HUES6 (cell line): Measurements from ENCODE around the gene GTF2F2.

Source experiments
- H3K27ac ChIP-seq: 2 replicates; pipeline ENCODE4 v1.7.0; 2013; ENCODE audit warnings: low read depth, mild to moderate bottlenecking, low read length, inconsistent platforms
- H3K27me3 ChIP-seq: 2 replicates; pipeline ENCODE4 v1.6.1; 2013; ENCODE audit warnings: low read length; ENCODE audit not compliant: control insufficient read depth, insufficient read depth
- H3K36me3 ChIP-seq: 2 replicates; pipeline ENCODE4 v1.6.1; 2013; ENCODE audit warnings: low read length; ENCODE audit not compliant: control insufficient read depth, insufficient read depth
- H3K4me1 ChIP-seq: 2 replicates; pipeline ENCODE4 v1.6.1; 2013; ENCODE audit warnings: low read length; ENCODE audit not compliant: control insufficient read depth, insufficient read depth
- H3K4me3 ChIP-seq: 2 replicates; pipeline ENCODE4 v1.5.1; 2013; ENCODE audit warnings: low read depth, low read length
- H3K9ac ChIP-seq: one replicate; pipeline ENCODE4 v1.6.1; 2013; ENCODE audit warnings: mild to moderate bottlenecking, low read length
- H3K9me3 ChIP-seq: 2 replicates; pipeline ENCODE4 v1.6.1; 2013; ENCODE audit warnings: low read depth, low read length; ENCODE audit not compliant: control insufficient read depth, insufficient read depth

Gene GTF2F2

DNA sequence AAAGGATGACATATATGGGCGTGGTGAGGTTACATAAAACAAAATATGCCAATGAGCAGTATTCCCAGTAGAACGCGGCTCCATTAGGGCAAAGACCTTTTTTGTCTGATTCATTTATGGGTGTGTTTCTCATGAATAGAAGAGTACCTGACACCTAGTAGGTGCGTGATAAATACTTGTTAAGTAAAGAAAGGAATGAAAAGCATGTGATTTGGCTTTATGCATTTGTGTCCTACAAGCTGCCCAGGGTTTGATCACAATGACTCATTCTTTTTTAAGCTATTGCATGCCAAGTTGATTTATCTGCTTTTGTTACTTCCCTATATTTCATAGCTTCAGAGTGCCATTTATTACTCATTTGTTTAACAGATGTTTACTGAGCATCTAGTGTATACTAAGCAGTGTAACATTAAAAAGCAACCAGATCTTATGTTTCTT is 99.6 kb downstream of the GTF2F2 start:
- Histone ChIP-seq H3K4me3 (no peak overlapping the region), H3K27me3 (no peaks in the 10 kb centered on the region), H3K36me3 (no peaks in the 10 kb centered on the region), H3K27ac (no peak overlapping the region), H3K9ac (no peak overlapping the region), H3K4me1 (peaks cover 17% of the 10 kb centered on the region), H3K9me3 (no peaks in the 10 kb centered on the region)

DNA sequence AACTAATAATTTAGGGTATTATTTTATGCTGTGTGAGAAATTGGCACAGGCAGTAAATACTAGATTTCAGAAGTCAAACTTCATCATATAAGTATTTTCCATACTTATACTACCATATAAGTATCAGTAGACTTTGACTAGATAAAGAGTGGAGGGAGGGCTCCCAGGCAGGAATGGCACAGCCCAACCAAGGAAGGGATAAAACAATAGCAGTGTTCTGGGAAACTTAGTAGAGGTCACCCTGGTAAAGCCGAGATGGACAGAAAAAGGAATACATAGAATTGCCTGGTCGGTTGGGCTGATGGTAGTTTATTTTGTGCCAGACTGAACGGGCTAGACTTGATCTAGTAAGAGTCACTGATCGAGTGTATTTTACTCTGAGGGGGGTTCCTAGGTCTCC is 100.1 kb downstream of the GTF2F2 start:
- Histone ChIP-seq H3K27me3 (no peaks in the 10 kb centered on the region), H3K4me3 (no peak overlapping the region)

DNA sequence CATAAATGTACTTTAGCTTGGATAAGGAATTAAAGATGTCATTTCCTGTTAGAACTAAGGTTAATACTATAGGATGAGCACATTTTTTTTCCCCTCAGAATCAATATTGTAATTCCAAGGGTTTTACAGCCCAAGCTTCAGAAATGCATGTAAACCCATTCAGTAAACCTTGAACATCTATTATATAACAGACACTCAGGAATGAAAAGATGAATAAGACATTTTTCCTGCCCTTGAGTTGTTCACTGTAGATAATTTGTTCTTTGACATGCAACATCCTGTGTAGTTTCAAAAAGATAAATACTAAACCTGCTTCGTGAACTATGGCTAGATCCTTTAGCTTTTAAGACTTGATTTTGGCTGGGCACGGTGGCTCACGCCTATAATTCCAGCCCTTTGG is 102.2 kb downstream of the GTF2F2 start:
- H3K4me3 ChIP-seq = no peak overlapping the region
- H3K36me3 ChIP-seq = no peaks in the 10 kb centered on the region
- no peak overlapping the region for H3K27ac ChIP-seq
- H3K4me1 ChIP-seq = peaks cover 21% of the 10 kb centered on the region
- H3K9ac ChIP-seq = no peak overlapping the region
- H3K9me3 ChIP-seq = no peaks in the 10 kb centered on the region
- H3K27me3 ChIP-seq = no peaks in the 10 kb centered on the region

More for the DNA sequence above, 100.1 kb downstream of the GTF2F2 start:
- Histone ChIP-seq H3K9ac (no peak overlapping the region), H3K9me3 (no peaks in the 10 kb centered on the region), H3K4me1 (peaks cover 17% of the 10 kb centered on the region), H3K36me3 (no peaks in the 10 kb centered on the region), H3K27ac (no peak overlapping the region)

DNA sequence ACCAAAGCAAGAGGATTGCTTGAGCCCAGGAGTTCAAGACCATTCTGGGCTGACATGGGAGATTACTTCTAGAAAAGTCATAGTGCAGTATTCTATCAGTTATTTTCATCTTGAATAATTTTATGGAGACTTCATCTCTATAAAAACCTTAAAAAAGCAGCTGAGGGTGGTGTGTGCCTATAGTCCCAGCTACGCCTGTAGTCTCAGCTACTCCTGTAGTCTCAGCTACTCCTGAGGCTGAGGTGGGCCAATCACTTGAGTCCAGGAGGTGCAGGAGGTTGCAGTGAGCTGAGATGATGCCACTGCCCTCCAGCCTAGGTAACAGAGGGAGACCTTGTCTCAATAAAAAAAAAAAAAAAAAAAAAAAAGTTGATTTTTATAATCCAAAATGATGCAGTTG is 102.6 kb downstream of the GTF2F2 start:
- H3K4me3 ChIP-seq = no peak overlapping the region
- H3K36me3 ChIP-seq = no peaks in the 10 kb centered on the region
- no peak overlapping the region for H3K9ac ChIP-seq
- no peaks in the 10 kb centered on the region for H3K27me3 ChIP-seq
- peaks cover 21% of the 10 kb centered on the region for H3K4me1 ChIP-seq
- no peaks in the 10 kb centered on the region for H3K9me3 ChIP-seq
- no peak overlapping the region for H3K27ac ChIP-seq

DNA sequence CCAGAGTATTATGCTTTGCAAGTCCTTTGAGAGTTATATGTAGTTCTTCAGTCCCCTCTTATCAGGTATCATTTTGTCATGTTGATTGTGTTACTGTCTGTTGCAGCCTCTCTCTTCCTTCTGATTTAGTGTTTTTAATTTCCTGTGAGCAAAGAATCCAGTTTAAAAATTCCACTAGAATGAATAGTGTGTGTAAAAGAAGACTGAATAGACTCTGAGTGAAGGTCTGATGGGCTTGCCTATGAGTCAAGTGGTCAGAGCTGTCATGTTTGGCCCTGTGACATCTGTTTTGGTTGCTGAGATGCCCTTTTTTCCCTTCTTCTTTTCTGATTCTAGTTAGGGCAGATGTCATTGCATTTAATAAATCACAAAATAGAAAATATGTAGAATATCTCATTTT is 103.9 kb downstream of the GTF2F2 start:
- no peak overlapping the region for H3K4me3 ChIP-seq
- no peaks in the 10 kb centered on the region for H3K9me3 ChIP-seq
- H3K27me3 ChIP-seq = no peaks in the 10 kb centered on the region
- H3K36me3 ChIP-seq = no peaks in the 10 kb centered on the region
- H3K9ac ChIP-seq = no peak overlapping the region
- peaks cover 14% of the 10 kb centered on the region for H3K4me1 ChIP-seq
- no peak overlapping the region for H3K27ac ChIP-seq

DNA sequence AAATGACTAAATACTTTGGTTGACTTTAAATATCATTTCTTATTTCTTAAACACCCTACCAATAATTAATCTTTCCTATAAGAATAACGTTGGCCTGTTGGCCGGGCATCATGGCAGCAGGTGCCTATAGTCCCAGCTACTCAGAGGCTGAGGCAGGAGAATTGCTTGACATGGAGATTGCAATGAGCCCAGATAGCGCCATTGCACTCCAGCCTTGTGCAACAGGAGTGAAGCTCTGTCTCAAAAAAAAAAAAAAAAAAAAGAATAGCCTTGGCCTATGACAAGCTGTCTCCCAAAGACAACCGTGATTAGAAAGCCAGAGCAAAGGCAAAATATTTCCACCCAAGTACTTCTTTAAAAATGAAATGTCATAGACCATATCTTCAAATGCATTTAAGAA is 105.1 kb downstream of the GTF2F2 start:
- peaks cover 4% of the 10 kb centered on the region; the same call in 1 of the 2 replicates for H3K4me1 ChIP-seq
- H3K36me3 ChIP-seq = no peaks in the 10 kb centered on the region
- H3K27me3 ChIP-seq = no peaks in the 10 kb centered on the region
- H3K27ac ChIP-seq = no peak overlapping the region
- H3K4me3 ChIP-seq = no peak overlapping the region
- H3K9me3 ChIP-seq = no peaks in the 10 kb centered on the region
- no peak overlapping the region for H3K9ac ChIP-seq

DNA sequence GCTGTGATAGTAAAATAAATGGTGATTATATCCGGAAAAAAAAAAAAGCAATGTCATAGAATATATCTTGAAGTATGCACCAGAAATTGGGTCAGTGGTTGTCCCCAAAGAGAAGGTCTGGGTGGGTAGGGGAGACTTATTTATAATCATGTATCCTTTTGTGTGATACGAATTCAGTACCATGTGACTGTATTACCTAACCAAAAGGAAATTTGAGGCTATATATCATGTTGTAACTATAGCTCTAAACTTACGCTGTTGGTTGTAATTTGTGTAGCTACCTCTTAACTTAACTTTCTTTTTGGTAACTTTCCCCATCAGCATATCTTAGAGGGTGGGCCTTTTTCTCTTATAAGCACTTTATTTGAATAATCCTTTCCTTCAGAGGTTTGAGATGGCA is 105.7 kb downstream of the GTF2F2 start:
- peaks cover 4% of the 10 kb centered on the region; the same call in 1 of the 2 replicates for H3K4me1 ChIP-seq
- H3K4me3 ChIP-seq = no peak overlapping the region
- H3K27me3 ChIP-seq = no peaks in the 10 kb centered on the region
- no peaks in the 10 kb centered on the region for H3K36me3 ChIP-seq
- H3K27ac ChIP-seq = no peak overlapping the region
- H3K9me3 ChIP-seq = no peaks in the 10 kb centered on the region
- H3K9ac ChIP-seq = no peak overlapping the region

DNA sequence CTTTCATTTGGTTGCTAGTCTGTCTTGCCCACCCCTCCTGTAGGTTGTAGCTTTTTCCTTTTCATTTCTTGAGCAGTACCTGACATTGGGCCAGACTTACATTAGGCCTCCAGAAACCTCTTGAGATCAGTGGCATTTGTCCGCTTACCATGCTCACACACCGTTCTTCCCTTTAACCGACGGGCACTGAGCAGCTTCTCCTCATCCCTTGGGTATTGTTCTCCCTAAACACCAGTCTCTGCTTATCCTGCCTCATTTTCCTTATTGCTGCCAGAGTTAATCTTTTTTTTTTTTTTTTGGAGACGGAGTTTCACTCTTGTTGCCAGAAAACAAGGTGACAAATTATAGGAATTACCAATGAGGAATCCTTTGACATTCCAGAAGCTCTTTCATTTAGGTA is 107.7 kb downstream of the GTF2F2 start:
- H3K27ac ChIP-seq = no peak overlapping the region
- no peaks in the 10 kb centered on the region for H3K27me3 ChIP-seq
- H3K9ac ChIP-seq = no peak overlapping the region
- H3K4me1 ChIP-seq = peaks cover 4% of the 10 kb centered on the region; the same call in 1 of the 2 replicates
- H3K9me3 ChIP-seq = no peaks in the 10 kb centered on the region
- no peaks in the 10 kb centered on the region for H3K36me3 ChIP-seq
- no peak overlapping the region for H3K4me3 ChIP-seq

DNA sequence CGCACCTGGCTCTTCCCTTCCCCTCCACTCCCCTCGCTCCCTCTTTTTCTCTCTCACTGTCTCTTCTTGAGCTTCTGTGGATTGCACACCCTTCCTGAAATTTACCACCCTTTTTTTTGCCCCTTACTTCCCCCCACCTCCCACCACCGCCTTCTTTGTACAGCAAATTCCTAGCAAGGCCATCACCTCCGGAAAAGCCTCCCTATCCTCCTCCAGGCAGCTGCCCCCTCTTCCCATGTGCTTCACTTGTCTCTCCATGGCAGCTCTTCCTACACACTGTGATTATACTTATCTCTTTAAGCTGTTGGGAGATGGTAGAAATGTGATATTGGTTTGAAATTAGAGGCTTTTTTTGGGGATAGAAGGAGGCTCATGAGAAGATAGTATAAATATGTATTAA is 108.9 kb downstream of the GTF2F2 start:
- Histone ChIP-seq H3K27ac (no peak overlapping the region), H3K9me3 (no peaks in the 10 kb centered on the region), H3K4me1 (peaks cover 4% of the 10 kb centered on the region; the same call in 1 of the 2 replicates), H3K9ac (no peak overlapping the region), H3K27me3 (no peaks in the 10 kb centered on the region), H3K4me3 (no peak overlapping the region), H3K36me3 (no peaks in the 10 kb centered on the region)

DNA sequence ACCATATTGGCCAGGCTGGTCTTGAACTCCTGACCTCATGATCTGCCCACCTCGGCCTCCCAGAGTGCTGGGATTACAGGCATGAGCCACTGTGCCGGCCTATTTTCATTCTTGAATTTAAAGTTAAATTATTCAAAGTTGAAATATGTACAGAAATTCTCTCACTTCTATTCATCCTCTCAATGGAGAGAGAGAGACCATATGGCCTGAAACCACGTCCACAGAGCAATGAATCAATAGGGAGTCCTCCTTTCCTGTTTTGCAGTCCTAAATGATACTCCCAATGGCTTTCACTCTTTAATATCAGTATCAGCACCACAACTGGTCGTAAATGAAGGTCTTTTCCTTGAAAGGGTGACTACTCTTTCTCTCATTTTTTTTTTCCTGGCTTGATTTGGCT is 111.0 kb downstream of the GTF2F2 start:
- no peak overlapping the region for H3K9ac ChIP-seq
- 0 out of 2 replicates have a peak overlapping the region, but pooled peaks have one; percentile 62 for H3K27ac ChIP-seq
- no peaks in the 10 kb centered on the region; the same call in 1 of the 2 replicates for H3K4me1 ChIP-seq
- no peaks in the 10 kb centered on the region for H3K36me3 ChIP-seq
- H3K27me3 ChIP-seq = no peaks in the 10 kb centered on the region
- no peaks in the 10 kb centered on the region for H3K9me3 ChIP-seq
- no peak overlapping the region for H3K4me3 ChIP-seq

DNA sequence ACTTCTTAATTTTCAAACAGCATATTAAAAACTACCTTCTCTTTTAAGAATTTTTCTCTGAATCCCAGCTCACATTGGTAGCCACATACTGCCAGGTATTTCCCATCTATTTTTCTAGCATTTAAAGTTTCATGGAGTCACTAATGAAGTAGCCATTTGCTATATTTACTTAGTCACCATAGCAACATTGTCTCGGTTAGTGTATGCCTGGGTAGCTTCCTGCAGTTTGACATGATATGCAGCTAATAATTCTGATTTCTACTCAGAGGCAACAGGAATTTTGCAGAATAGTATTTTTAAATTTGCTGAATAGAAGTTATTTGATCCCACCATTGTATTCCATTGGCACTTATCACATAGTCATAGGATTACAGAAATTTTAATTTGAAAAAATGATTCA is 111.4 kb downstream of the GTF2F2 start:
- H3K36me3 ChIP-seq = no peaks in the 10 kb centered on the region
- no peaks in the 10 kb centered on the region for H3K27me3 ChIP-seq
- H3K27ac ChIP-seq = 0 out of 2 replicates have a peak overlapping the region, but pooled peaks have one; percentile 62
- no peaks in the 10 kb centered on the region for H3K9me3 ChIP-seq
- H3K4me1 ChIP-seq = no peaks in the 10 kb centered on the region
- no peak overlapping the region for H3K4me3 ChIP-seq
- no peak overlapping the region for H3K9ac ChIP-seq

DNA sequence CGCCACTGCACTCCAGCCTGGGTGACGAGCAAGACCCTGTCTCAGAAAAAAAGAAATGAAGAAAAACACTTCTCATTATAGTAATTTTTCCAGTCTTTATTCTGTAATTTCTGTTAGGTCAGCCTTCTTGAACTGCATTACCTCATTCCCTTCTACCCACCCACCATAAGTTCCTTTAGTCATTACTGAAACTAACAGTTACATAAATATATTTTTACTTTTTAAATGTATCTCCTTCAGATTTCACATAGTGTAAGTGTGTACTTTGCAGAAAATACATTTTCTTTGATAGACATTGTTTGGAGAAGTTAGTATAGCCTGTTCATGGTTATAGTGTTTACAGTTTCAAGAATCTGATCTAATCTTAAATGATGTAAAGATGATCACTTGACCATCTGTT is 112.3 kb downstream of the GTF2F2 start:
- Histone ChIP-seq H3K36me3 (no peaks in the 10 kb centered on the region), H3K9me3 (no peaks in the 10 kb centered on the region), H3K9ac (no peak overlapping the region), H3K27ac (no peak overlapping the region), H3K4me3 (no peak overlapping the region), H3K27me3 (no peaks in the 10 kb centered on the region), H3K4me1 (no peaks in the 10 kb centered on the region)
